ENCODE data around the gene KLF12. TPM values are rescaled to one million over a fixed set of nuclear protein-coding genes. Genes with fewer than 3 reads are reported as not detected.

Gene KLF12
- total RNA-seq, 2 experiments from 2014 or later = 24.5 to 25.5 TPM

- Mint-ChIP-seq H3K36me3 (peaks cover 6% of the 10 kb centered on the region), H3K4me1 (ENCODE audit: low read depth) (peaks cover 30% of the 10 kb centered on the region), H3K27me3 (peaks cover 1% of the 10 kb centered on the region), H3K9me3 (no peaks in the 10 kb centered on the region), H3K4me3 (peak overlapping the region; percentile 100), H3K27ac (peak overlapping the region; percentile 100)
- CTCF ChIA-PET = interaction anchor here (0.6 to 1.1 kb wide), 2 partner anchors 143 to 154 kb away, joined by 3 to 4 read pairs; no protein-coding TSS in a partner anchor
- intact Hi-C loops (cut with micrococcal nuclease) = loop anchor here (1.0 to 10.0 kb wide), 14 partner anchors 71 to 1231 kb away; partner anchors contain the start of gene KLF5
- DNase-seq = peak; percentile 91
- POLR2A ChIA-PET = interaction anchor here (0.6 to 3.8 kb wide), 12 partner anchors 46 to 285 kb away, joined by 3 to 21 read pairs (median 4); no protein-coding TSS in a partner anchor
Observed at GRCh38 chr13:74133657-74134201, 475 bp downstream of the KLF12 start.

GRCh38 chr13:74132776-74133656 is 1.2 kb downstream of the KLF12 start:
- Mint-ChIP-seq H3K4me1 (ENCODE audit: low read depth) (peaks cover 37% of the 10 kb centered on the region), H3K4me3 (peak overlapping the region; percentile 100), H3K9me3 (no peaks in the 10 kb centered on the region), H3K27ac (peak overlapping the region; percentile 100), H3K36me3 (peaks cover 6% of the 10 kb centered on the region), H3K27me3 (peaks cover 1% of the 10 kb centered on the region)
- ChIA-PET CTCF (interaction anchor here (0.6 to 1.9 kb wide), 4 partner anchors 142 to 297 kb away, joined by 3 to 12 read pairs (median 4); no protein-coding TSS in a partner anchor), POLR2A (interaction anchor here (0.6 to 3.8 kb wide), 9 partner anchors 70 to 154 kb away, joined by 3 to 21 read pairs (median 6); no protein-coding TSS in a partner anchor)
- peak; percentile 69 for DNase-seq
- intact Hi-C loops (cut with micrococcal nuclease) = loop anchor here (1.0 to 10.0 kb wide), 12 partner anchors 71 to 1232 kb away; partner anchors contain the start of gene KLF5

- H3K4me3 Mint-ChIP-seq = peak overlapping the region; percentile 100
- H3K9me3 Mint-ChIP-seq = no peaks in the 10 kb centered on the region
- peak overlapping the region; percentile 100 for H3K27ac Mint-ChIP-seq
- DNase-seq = peak; percentile 68
- CTCF ChIA-PET = interaction anchor here (1.0 to 1.9 kb wide), 4 partner anchors 153 to 297 kb away, joined by 3 to 12 read pairs (median 4); no protein-coding TSS in a partner anchor
- peaks cover 43% of the 10 kb centered on the region for H3K4me1 Mint-ChIP-seq (ENCODE audit: low read depth)
- intact Hi-C loops (cut with micrococcal nuclease) = loop anchor here (1.0 to 10.0 kb wide), 6 partner anchors 111 to 1233 kb away; partner anchors contain the start of gene KLF5
- POLR2A ChIA-PET = interaction anchor here (0.6 to 3.8 kb wide), 5 partner anchors 70 to 155 kb away, joined by 3 to 14 read pairs (median 8); no protein-coding TSS in a partner anchor
- peaks cover 6% of the 10 kb centered on the region for H3K36me3 Mint-ChIP-seq
- peaks cover 1% of the 10 kb centered on the region for H3K27me3 Mint-ChIP-seq
Observed at GRCh38 chr13:74132152-74132775, 1.9 kb downstream of the KLF12 start.

DNA sequence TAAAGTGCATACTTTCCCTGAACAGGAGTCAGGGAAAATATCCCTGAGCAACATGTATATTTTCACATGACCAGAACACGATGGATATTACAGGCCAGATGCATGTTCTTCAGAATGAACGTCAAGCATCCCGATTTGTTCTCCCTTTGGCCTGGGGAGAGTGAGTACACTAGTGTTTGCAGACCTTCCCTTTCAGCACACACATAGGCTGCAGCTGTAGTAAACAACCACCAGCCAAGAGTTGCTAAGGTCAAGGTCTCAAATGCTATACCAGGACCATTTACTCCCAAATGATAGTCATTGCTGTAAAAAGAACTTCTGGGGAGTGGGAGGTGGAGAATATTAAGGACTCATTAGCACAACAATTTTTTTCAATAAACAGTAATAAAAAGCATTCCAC is 3.0 kb downstream of the KLF12 start:
- H3K36me3 Mint-ChIP-seq = peaks cover 6% of the 10 kb centered on the region
- POLR2A ChIA-PET = interaction anchor here (1.6 to 3.8 kb wide), 3 partner anchors 69 to 156 kb away, joined by 8 to 14 read pairs (median 10); no protein-coding TSS in a partner anchor
- CTCF ChIA-PET = interaction anchor here (0.6 to 2.0 kb wide), 4 partner anchors 154 to 375 kb away, joined by 3 to 13 read pairs (median 8); no protein-coding TSS in a partner anchor
- intact Hi-C loops (cut with micrococcal nuclease) = loop anchor here (5.0 to 10.0 kb wide), 3 partner anchors 1074 to 1234 kb away; partner anchors contain the start of gene KLF5
- H3K4me1 Mint-ChIP-seq (ENCODE audit: low read depth) = peaks cover 52% of the 10 kb centered on the region
- no peak for DNase-seq
- H3K27ac Mint-ChIP-seq = peak overlapping the region; percentile 100
- H3K4me3 Mint-ChIP-seq = peak overlapping the region; percentile 100
- H3K27me3 Mint-ChIP-seq = peaks cover 1% of the 10 kb centered on the region
- H3K9me3 Mint-ChIP-seq = no peaks in the 10 kb centered on the region

DNA sequence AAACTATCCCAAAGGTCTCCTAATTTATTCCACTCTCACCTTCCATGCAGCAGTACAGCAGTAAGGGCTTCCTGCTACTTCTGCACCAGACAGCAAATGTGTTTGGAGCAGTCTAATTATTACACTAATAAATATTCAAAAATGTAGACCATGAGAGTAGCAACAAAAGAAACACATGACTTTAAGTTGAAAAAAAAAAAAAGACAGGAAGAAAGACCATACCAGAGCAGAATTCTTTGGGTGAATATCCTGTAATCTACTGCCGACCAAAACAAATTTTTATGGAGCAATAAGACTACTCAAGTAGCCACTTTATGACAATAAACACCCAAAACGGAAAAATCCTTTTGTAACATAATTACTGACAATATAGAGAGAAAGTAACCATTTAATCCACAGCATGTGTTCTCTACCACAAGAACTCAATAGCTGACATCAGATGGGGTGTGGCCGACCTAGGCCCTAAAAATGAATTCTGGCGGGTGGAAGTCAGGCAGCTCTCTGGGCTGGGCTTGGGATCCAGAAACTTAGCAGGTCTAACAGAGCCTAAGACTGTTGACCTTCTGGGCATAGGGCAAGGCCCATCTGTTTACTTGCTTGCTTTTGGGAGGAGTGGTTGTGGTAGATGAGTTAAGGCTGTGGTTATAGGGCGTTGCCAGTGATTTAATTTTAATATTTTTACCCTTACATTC is 4.6 kb downstream of the KLF12 start:
- peaks cover 1% of the 10 kb centered on the region for H3K27me3 Mint-ChIP-seq
- POLR2A ChIA-PET = interaction anchor here (0.5 to 1.3 kb wide), 2 partner anchors 39 to 137 kb away, joined by 3 read pairs; no protein-coding TSS in a partner anchor

GRCh38 chr13:74128156-74128767 is 5.9 kb downstream of the KLF12 start:
- Mint-ChIP-seq H3K27me3 (no peaks in the 10 kb centered on the region), H3K36me3 (peaks cover 4% of the 10 kb centered on the region), H3K9me3 (no peaks in the 10 kb centered on the region), H3K4me1 (ENCODE audit: low read depth) (peaks cover 72% of the 10 kb centered on the region), H3K27ac (peak overlapping the region; percentile 87), H3K4me3 (peak overlapping the region; percentile 60)
- POLR2A ChIA-PET = no interaction called here
- peak; percentile 56 for DNase-seq
- intact Hi-C loops (cut with micrococcal nuclease) = loop anchor here (1.0 kb wide), 2 partner anchors 37 to 66 kb away; no protein-coding TSS in a partner anchor
- CTCF ChIA-PET = interaction anchor here (0.6 to 2.3 kb wide), 3 partner anchors 134 to 1129 kb away, joined by 3 to 11 read pairs (median 3); no protein-coding TSS in a partner anchor

More for the DNA sequence above, 4.6 kb downstream of the KLF12 start:
- intact Hi-C loops (cut with micrococcal nuclease) = loop anchor here (5.0 to 10.0 kb wide), 3 partner anchors 1072 to 1235 kb away; partner anchors contain the start of gene KLF5
- Mint-ChIP-seq H3K9me3 (no peaks in the 10 kb centered on the region), H3K4me3 (peak overlapping the region; percentile 100), H3K36me3 (peaks cover 8% of the 10 kb centered on the region), H3K27ac (peak overlapping the region; percentile 86), H3K4me1 (ENCODE audit: low read depth) (peaks cover 61% of the 10 kb centered on the region)
- peak; percentile 53 for DNase-seq
- CTCF ChIA-PET = interaction anchor here (1.3 to 2.0 kb wide), 2 partner anchors 145 to 157 kb away, joined by 3 to 13 read pairs; no protein-coding TSS in a partner anchor

GRCh38 chr13:74118328-74118727 is 15.9 kb downstream of the KLF12 start:
- H3K27ac Mint-ChIP-seq = peak overlapping the region; percentile 48
- H3K4me3 Mint-ChIP-seq = no peak overlapping the region
- CTCF ChIA-PET = no interaction called here
- H3K27me3 Mint-ChIP-seq = no peaks in the 10 kb centered on the region
- peaks cover 78% of the 10 kb centered on the region for H3K4me1 Mint-ChIP-seq (ENCODE audit: low read depth)
- H3K9me3 Mint-ChIP-seq = peaks cover 31% of the 10 kb centered on the region
- POLR2A ChIA-PET = no interaction called here
- no peak for DNase-seq
- peaks cover 35% of the 10 kb centered on the region for H3K36me3 Mint-ChIP-seq
- intact Hi-C loops (cut with micrococcal nuclease) = no loop called here

DNA sequence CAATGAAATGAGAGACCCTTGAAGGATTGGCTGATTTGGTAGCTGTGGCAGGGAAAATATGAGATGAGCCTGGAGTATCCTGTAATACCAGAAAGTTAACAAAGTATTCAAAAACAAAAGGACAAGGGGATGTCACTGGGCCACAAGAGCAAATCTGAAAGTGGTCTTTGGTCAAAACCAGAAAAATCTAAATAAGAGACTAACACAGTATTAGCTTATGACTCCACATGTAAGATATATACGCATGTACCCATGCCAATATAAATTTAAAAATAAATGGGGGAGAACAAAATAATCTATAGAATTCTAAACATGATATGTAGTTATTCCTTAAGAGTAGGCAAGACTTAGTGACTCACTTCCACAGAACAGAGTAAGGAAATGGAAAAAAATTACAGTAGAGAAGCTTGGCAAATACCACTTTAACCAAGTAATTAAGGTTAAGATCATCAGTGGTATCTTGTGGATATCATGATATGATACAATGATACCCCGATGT is 16.9 kb downstream of the KLF12 start:
- Mint-ChIP-seq H3K27ac (peak overlapping the region; percentile 68), H3K36me3 (peaks cover 40% of the 10 kb centered on the region), H3K9me3 (peaks cover 31% of the 10 kb centered on the region), H3K4me3 (no peak overlapping the region), H3K4me1 (ENCODE audit: low read depth) (peaks cover 79% of the 10 kb centered on the region), H3K27me3 (no peaks in the 10 kb centered on the region)
- no peak for DNase-seq
- ChIA-PET POLR2A (no interaction called here), CTCF (no interaction called here)
- intact Hi-C loops (cut with micrococcal nuclease) = no loop called here

DNA sequence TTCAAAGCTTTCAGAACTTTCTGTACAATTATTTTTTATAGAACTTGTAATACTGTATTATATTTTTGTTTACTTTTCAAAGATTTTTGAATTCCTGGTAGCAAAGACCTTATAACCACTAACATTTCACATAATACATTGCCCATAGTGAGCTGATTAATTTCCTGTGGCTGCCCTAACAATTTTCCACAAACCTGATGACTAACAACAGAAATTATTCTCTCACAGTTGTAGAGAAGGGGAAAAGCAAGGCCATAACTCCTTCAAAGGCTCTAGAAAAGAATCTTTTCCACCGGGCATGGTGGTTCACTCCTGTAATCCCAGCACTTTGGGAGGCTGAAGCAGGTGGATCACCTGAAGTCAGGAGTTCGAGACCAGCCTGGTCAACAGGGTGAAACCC is 19.1 kb downstream of the KLF12 start:
- H3K27ac Mint-ChIP-seq = no peak overlapping the region
- no peaks in the 10 kb centered on the region for H3K27me3 Mint-ChIP-seq
- ChIA-PET CTCF (no interaction called here), POLR2A (no interaction called here)
- intact Hi-C loops (cut with micrococcal nuclease) = no loop called here
- DNase-seq = no peak
- peaks cover 35% of the 10 kb centered on the region for H3K36me3 Mint-ChIP-seq
- H3K4me1 Mint-ChIP-seq (ENCODE audit: low read depth) = peaks cover 81% of the 10 kb centered on the region
- H3K9me3 Mint-ChIP-seq = peaks cover 25% of the 10 kb centered on the region
- no peak overlapping the region for H3K4me3 Mint-ChIP-seq

- H3K4me1 Mint-ChIP-seq (ENCODE audit: low read depth) = peaks cover 86% of the 10 kb centered on the region
- no peaks in the 10 kb centered on the region for H3K27me3 Mint-ChIP-seq
- H3K36me3 Mint-ChIP-seq = peaks cover 31% of the 10 kb centered on the region
- peak overlapping the region; percentile 10 for H3K27ac Mint-ChIP-seq
- ChIA-PET CTCF (interaction anchor here (1.0 kb wide), 1 partner anchor 172 kb away, joined by 3 read pairs; no protein-coding TSS in a partner anchor), POLR2A (no interaction called here)
- intact Hi-C loops (cut with micrococcal nuclease) = no loop called here
- H3K4me3 Mint-ChIP-seq = no peak overlapping the region
- no peak for DNase-seq
- H3K9me3 Mint-ChIP-seq = peaks cover 21% of the 10 kb centered on the region
Observed at GRCh38 chr13:74114641-74115040, 19.6 kb downstream of the KLF12 start.
